ENCODE data around the gene CLIC5. TPM values are rescaled to one million over a fixed set of nuclear protein-coding genes. Genes with fewer than 3 reads are reported as not detected.

Gene CLIC5
- total RNA-seq, 4 donors from 2014 or later: 1.2 to 1.9 (median 1.4) TPM

GRCh38 chr6:46014511-46015118, 1.0 kb downstream of the CLIC5 start:
- 10 to 11% methylated on average over 21 of the region's 21 CpGs for WGBS, 2 donors
- no peak overlapping the region for H3K4me3 ChIP-seq (ENCODE audit: low read depth, poor library complexity, severe bottlenecking)
- intact Hi-C loops (cut with DNase I; ENCODE audit: low total_unique reads): no loop called here
- TF ChIP-seq, protein P1, sequence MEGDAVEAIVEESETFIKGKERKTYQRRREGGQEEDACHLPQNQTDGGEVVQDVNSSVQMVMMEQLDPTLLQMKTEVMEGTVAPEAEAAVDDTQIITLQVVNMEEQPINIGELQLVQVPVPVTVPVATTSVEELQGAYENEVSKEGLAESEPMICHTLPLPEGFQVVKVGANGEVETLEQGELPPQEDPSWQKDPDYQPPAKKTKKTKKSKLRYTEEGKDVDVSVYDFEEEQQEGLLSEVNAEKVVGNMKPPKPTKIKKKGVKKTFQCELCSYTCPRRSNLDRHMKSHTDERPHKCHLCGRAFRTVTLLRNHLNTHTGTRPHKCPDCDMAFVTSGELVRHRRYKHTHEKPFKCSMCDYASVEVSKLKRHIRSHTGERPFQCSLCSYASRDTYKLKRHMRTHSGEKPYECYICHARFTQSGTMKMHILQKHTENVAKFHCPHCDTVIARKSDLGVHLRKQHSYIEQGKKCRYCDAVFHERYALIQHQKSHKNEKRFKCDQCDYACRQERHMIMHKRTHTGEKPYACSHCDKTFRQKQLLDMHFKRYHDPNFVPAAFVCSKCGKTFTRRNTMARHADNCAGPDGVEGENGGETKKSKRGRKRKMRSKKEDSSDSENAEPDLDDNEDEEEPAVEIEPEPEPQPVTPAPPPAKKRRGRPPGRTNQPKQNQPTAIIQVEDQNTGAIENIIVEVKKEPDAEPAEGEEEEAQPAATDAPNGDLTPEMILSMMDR (IDR thresholded peaks at IDR 0.05): no peak
- TF ChIP-seq POLR2A (IDR thresholded peaks at IDR 0.05): no peak
- no peak for DNase-seq (ENCODE audit: low spot score in 2 of 2)

- H3K4me3 ChIP-seq (ENCODE audit: low read depth, poor library complexity, severe bottlenecking): no peak overlapping the region
- no peak for DNase-seq (ENCODE audit: low spot score in 2 of 2)
- TF ChIP-seq, protein P1 (IDR thresholded peaks at IDR 0.05): no peak
- TF ChIP-seq POLR2A (IDR thresholded peaks at IDR 0.05): no peak
- 88 to 89% methylated on average over 2 of the region's 2 CpGs for WGBS, 2 donors
- intact Hi-C loops (cut with DNase I; ENCODE audit: low total_unique reads): no loop called here
Observed at GRCh38 chr6:46014046-46014445, 1.6 kb downstream of the CLIC5 start.

DNA sequence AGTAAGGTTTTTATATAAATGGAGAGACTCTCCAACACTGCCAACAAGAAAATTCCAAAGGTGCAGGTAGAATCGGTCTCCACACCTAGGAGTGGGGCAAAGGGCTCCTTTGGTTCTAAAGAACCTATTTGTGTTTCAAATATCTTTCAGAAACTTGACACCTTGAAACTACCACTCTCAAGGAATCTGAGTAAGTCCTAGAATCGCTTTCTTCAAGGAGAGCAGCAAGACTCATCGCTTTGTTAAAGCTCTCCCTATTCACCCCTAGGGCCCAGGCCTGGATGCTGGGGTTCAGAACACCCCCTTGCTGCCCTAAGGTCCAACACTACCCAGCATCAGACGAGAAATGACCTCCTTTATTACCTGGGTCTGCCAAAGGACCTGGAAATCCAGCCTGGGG, 2.0 kb downstream of the CLIC5 start:
- intact Hi-C loops (cut with DNase I; ENCODE audit: low total_unique reads): no loop called here
- no peak overlapping the region for H3K4me3 ChIP-seq (ENCODE audit: low read depth, poor library complexity, severe bottlenecking)
- TF ChIP-seq, protein P1 (IDR thresholded peaks at IDR 0.05): no peak
- no peak for TF ChIP-seq POLR2A (IDR thresholded peaks at IDR 0.05)
- no peak for DNase-seq (ENCODE audit: low spot score in 2 of 2)
- WGBS, 2 donors: 90 to 92% methylated on average over 4 of the region's 4 CpGs

DNA sequence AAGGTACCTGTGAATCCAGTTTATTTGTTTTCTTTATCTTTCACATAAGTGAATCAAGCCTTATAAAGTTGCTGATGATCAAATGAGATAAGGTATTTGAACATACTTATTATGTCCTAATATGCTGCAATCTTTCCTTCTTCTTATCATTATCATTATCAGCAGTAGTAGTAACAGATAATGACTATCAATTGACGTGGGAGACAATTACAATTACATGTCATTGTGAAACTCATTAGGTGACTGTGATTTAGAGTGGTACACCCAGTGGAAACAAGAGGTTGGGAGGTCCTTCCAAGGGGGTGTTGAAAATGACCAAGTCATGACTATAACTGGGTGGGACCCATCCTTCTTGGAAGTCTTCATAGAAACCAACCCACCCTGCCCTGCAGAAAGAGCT, 2.8 kb downstream of the CLIC5 start:
- TF ChIP-seq, protein P1 (IDR thresholded peaks at IDR 0.05): no peak
- no peak for TF ChIP-seq POLR2A (IDR thresholded peaks at IDR 0.05)
- WGBS, 2 donors: 53 to 81% methylated on average over 1 of the region's 1 CpG
- intact Hi-C loops (cut with DNase I; ENCODE audit: low total_unique reads): no loop called here
- no peak for DNase-seq (ENCODE audit: low spot score in 2 of 2)
- no peak overlapping the region for H3K4me3 ChIP-seq (ENCODE audit: low read depth, poor library complexity, severe bottlenecking)

GRCh38 chr6:46011188-46012085, 4.2 kb downstream of the CLIC5 start:
- intact Hi-C loops (cut with DNase I; ENCODE audit: low total_unique reads): no loop called here
- DNase-seq (ENCODE audit: low spot score in 2 of 2): no peak
- 70 to 81% methylated on average over 8 of the region's 8 CpGs for WGBS, 2 donors
- TF ChIP-seq, protein P1 (IDR thresholded peaks at IDR 0.05): no peak
- no peak for TF ChIP-seq POLR2A (IDR thresholded peaks at IDR 0.05)
- no peak overlapping the region for H3K4me3 ChIP-seq (ENCODE audit: low read depth, poor library complexity, severe bottlenecking)
